Kidney (tissue), 14 donors: ENCODE results near the gene INF2. TPM values are rescaled to one million over a fixed set of nuclear protein-coding genes. Genes with fewer than 3 reads are reported as not detected.

Experiments
- DNase-seq, 5 donors: peaks; one replicate each; pipeline ENCODE4 v3.0.0-alpha.2; 2013 to 2020
- FAIRE-seq: peaks from 2 replicates; lab custom pipeline; 2012; peaks lifted over from hg19 to GRCh38; lab: Jason Lieb, UNC
- H3K27ac ChIP-seq, 2 donors: one replicate each; pipeline ENCODE4 v1.7.0; 2013; ENCODE audit warnings: low read depth in 2 of 2, low read length in 2 of 2, inconsistent platforms in 1 of 2
- H3K27me3 ChIP-seq: one replicate; pipeline ENCODE4 v1.7.1; 2013; ENCODE audit warnings: low read length, inconsistent platforms; ENCODE audit not compliant: control insufficient read depth, insufficient read depth
- H3K36me3 ChIP-seq, 3 donors: one replicate each; pipeline versions ENCODE4 v1.7.0 to v1.7.1; 2013; ENCODE audit warnings: low read length in 3 of 3, control low read depth in 1 of 3, inconsistent platforms in 1 of 3; ENCODE audit not compliant: insufficient read depth in 3 of 3, control insufficient read depth in 2 of 3
- H3K4me1 ChIP-seq, 3 donors: one replicate each; pipeline versions ENCODE4 v1.7.0 to v1.7.1; 2013; ENCODE audit warnings: low read length in 3 of 3, inconsistent platforms in 1 of 3, low read depth in 1 of 3; ENCODE audit not compliant: control insufficient read depth in 2 of 3, insufficient read depth in 2 of 3
- H3K4me3 ChIP-seq, 3 donors: one replicate each; pipeline versions ENCODE4 v1.7.0 to v1.8.1; 2013; ENCODE audit warnings: low read length in 3 of 3, control low read depth in 1 of 3, inconsistent platforms in 1 of 3
- H3K9ac ChIP-seq, 3 donors: one replicate each; pipeline versions ENCODE4 v1.7.0 to v1.7.1; 2013; ENCODE audit warnings: low read length in 3 of 3, control low read depth in 1 of 3, inconsistent platforms in 1 of 3
- H3K9me3 ChIP-seq, 3 donors: one replicate each; pipeline versions ENCODE4 v1.7.0 to v1.7.1; 2013; ENCODE audit warnings: low read length in 3 of 3, control low read depth in 1 of 3, inconsistent platforms in 1 of 3; ENCODE audit not compliant: control insufficient read depth in 2 of 3, insufficient read depth in 1 of 3
- intact Hi-C: fragments of 100-400 bp; cut with DNase I; formaldehyde crosslinking; loops from one replicate; pipeline ENCODE4 v1.11.1; 2022
- polyA plus RNA-seq: library from polyadenylated mRNA; stranded (reverse); fragments of 350-450 nt; fragmentation: Illumina TruSeq; extraction: RNeasy Lipid Tissue Mini Kit (QIAGEN cat#74804); gene quantifications from one replicate; pipeline ENCODE4 v1.2.3, GENCODE V29; 2014; ENCODE audit warnings: low read depth, low replicate concordance; ENCODE audit not compliant: insufficient read depth
- total RNA-seq: library from RNA; stranded (reverse); fragmentation: NEBNext Ultra II Directional; extraction: Animal tissue kit (Norgen Biotek cat#: 25700); gene quantifications from one replicate; pipeline ENCODE4 v1.2.1, GENCODE V29; 2021
- TF ChIP-seq, protein P1 (sequence below): IDR thresholded peaks from 3 replicates; pipeline ENCODE4 v1.5.1; 2012; ENCODE audit warnings: mild to moderate bottlenecking, moderate library complexity, borderline replicate concordance; ENCODE audit not compliant: insufficient read depth; ENCODE audit errors: extremely low read depth
- donor health status: control.
- donor health status: control.
- donor health status: control.
- donor health status: control.
- donor health status: control.
- donor health status: DM: yes; HTN: yes; CAD: no.
- donor health status: Normal renal cell carcinoma (clear cell type).

The INF2 gene
- total and polyA plus RNA-seq, 2 donors from 2014 or later, result 58.5 to 82.7 TPM

GRCh38 chr14:104724407-104724980 is 35.1 kb downstream of the INF2 start:
- Histone ChIP-seq H3K9ac (peak overlapping the region in 2 of 3 donors; percentile 32 to 71), H3K9me3 (no peaks in the 10 kb centered on the region), H3K4me3 (peak overlapping the region; percentile 20 to 66 (median 56)), H3K27ac (peak overlapping the region; percentile 37 to 51), H3K36me3 (peaks cover 0 to 3% (median 2%) of the 10 kb centered on the region in 3 donors), H3K4me1 (peaks cover 0 to 29% (median 5%) of the 10 kb centered on the region in 3 donors), H3K27me3 (no peaks in the 10 kb centered on the region)
- TF ChIP-seq, protein P1, sequence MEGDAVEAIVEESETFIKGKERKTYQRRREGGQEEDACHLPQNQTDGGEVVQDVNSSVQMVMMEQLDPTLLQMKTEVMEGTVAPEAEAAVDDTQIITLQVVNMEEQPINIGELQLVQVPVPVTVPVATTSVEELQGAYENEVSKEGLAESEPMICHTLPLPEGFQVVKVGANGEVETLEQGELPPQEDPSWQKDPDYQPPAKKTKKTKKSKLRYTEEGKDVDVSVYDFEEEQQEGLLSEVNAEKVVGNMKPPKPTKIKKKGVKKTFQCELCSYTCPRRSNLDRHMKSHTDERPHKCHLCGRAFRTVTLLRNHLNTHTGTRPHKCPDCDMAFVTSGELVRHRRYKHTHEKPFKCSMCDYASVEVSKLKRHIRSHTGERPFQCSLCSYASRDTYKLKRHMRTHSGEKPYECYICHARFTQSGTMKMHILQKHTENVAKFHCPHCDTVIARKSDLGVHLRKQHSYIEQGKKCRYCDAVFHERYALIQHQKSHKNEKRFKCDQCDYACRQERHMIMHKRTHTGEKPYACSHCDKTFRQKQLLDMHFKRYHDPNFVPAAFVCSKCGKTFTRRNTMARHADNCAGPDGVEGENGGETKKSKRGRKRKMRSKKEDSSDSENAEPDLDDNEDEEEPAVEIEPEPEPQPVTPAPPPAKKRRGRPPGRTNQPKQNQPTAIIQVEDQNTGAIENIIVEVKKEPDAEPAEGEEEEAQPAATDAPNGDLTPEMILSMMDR, result no peak
- FAIRE-seq (no peak), DNase-seq (peak; percentile 42 to 90 (median 62))
- intact Hi-C loops, result no loop called here

GRCh38 chr14:104724981-104725771 is 35.8 kb downstream of the INF2 start:
- no peak for FAIRE-seq
- H3K27me3 ChIP-seq, result no peaks in the 10 kb centered on the region
- H3K4me1 ChIP-seq, result peaks cover 0 to 29% (median 5%) of the 10 kb centered on the region in 3 donors
- DNase-seq, result peak in 4 of 5 donors; percentile 79 to 90 (median 84)
- intact Hi-C loops, result no loop called here
- H3K4me3 ChIP-seq, result peak overlapping the region; percentile 20 to 66 (median 56)
- H3K9ac ChIP-seq, result peak overlapping the region in 1 of 3 donors; percentile 71
- H3K9me3 ChIP-seq, result no peaks in the 10 kb centered on the region
- H3K27ac ChIP-seq, result peak overlapping the region; percentile 37 to 57
- peaks cover 0 to 2% (median under 1%) of the 10 kb centered on the region in 3 donors for H3K36me3 ChIP-seq
- TF ChIP-seq, protein P1, result no peak

DNA sequence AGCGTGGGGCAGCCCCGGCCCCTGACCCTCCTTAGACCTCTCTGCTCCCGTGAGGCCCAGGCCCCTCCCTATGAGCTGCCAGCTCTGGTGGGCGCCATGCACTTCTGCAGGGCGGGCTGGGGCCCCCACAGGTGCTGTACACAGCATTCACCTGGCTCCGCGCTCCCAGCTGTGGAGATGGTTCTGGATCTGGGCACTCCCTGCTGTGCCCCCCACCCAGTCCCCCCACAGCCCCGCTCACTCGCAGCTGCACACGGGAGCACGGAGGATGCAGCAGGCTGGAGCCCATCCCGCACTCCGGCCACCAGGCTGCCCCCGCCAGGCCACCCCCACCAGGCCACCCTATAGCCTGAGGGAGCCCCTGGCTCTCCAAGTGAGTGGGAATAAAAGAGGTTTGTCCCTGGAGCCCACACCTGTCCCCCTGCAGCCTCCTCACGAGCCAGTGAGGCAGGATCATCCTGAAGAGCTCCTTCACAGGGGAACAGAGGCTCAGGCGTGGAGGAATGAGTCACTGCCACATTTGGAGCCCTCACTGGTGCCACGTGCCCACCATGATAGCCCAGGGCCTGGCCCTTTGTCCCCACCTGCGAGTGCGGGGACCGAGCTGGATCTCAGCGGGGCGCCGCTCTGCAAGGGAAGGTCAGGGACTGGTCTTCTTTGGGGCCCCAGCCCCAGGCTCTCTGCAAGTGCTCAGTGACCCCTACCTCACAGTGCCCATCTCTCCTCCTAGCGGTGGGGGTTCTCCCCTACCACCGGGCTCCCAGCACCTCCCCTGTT is 36.5 kb downstream of the INF2 start:
- intact Hi-C loops, result no loop called here
- Histone ChIP-seq H3K27me3 (no peaks in the 10 kb centered on the region), H3K27ac (no peak overlapping the region), H3K4me1 (peaks cover 0 to 29% (median 5%) of the 10 kb centered on the region in 3 donors), H3K36me3 (no peaks in the 10 kb centered on the region), H3K9ac (no peak overlapping the region), H3K9me3 (no peaks in the 10 kb centered on the region), H3K4me3 (no peak overlapping the region)
- TF ChIP-seq, protein P1, result no peak
- DNase-seq, result no peak
- no peak for FAIRE-seq
